HG02970 (cell line): ENCODE measurements around the gene ELN.

Experiments
- ATAC-seq: cut with Tn5 transposase; IDR thresholded peaks from one replicate; pipeline ENCODE4 v1.9.1; 2021; ENCODE audit warnings: mild to moderate bottlenecking, moderate library complexity, moderate number of reproducible peaks; ENCODE audit not compliant: unreplicated experiment, low FRiP score

Gene ELN

DNA sequence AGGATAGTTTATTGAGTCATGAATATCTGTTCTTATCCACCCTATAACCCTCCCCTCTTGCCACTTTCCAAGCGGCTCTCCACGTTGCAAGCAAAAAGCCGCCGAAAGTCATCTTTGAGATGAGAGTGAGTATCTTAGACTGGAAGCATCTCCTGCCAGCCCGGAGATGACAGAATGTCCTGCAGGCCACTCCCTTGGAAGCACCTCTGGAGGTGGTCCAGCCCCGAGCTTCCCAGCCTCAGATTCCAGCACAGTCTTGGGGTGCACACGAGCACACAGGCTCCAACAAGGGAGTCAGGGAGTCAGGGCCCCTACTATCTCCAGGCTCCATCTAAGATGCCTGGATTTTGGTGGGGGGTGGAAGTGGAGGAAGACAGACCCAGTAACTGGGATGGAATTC, 5.5 kb upstream of the ELN start:
- ATAC-seq, result no peak

DNA sequence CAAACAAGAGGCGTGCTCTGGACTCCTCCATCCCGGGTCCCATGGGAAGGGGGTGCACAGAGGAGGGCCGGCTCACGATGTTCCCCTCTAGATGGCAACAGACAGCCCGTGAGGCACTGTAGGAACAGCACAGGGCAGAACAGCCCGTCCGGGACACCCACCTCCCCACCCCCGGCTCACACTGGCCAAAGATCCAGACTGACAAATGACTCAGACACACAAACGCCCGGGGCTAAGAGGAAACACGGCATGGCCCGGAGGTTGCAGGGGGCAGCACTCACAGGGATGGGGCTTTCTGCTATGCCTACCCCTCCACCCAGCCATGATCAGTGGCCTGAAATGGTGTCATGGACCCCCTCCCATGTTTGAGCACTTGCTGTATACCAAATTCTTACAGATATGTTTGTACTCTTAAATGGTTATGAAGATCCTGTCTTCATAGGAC, 4.9 kb upstream of the ELN start:
- no peak for ATAC-seq

DNA sequence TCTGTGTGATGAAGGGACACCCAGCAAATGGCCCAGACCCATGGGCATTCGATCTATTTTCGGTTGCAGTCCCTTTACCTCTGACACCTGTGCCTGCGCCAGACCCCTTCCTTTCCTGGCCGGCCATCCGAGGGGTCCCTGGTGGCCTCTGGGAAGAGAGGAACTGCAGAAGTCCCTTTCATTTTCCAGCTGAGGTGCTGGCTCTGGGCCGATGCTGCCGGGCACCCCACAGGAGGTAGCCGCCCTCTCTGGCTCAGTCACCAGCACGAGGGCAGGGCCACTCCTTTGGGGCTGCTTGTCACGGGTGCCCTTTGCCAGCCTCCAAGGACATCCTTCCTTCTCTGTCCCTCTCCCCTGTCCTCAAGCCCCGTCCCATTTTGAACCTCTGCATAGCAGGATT, 4.2 kb upstream of the ELN start:
- no peak for ATAC-seq

DNA sequence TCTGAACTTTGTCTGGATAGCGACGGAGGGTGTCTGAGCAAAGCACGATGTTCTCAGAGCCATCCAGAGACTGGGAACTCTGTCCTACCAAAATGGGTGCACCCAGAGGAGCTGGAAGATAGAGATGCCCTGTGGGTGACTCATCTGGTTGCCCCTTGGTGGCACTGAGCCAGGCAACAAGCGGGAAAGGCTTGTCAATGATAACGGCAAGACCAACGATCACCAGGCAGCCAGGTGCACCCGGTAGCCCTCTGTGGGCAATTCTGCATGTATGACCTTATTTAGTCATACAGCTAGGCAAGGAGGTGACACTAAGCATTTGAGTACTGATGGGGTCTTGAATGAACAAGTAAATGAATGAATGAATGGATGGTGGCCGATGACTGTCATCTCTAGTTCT, 2.8 kb upstream of the ELN start:
- no peak for ATAC-seq

DNA sequence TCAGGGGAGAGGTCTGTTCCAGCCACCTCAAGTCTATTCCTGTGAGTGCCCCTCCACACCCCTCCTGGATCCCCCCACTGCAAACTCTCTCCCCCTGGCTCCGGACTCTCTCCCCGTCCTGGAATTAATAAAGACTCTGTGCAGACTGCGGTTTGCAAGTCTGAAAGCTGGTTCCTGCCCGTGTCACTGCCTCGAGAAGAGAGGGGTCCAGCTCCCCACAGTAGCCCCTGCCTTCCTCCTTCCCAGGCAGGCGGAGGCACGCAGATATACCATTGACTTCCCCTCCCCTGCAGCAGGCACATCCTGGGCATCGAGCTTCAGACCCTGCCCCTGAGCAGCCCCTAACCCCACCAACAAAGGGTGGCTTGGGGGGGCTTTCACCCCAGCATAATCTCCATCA, 2.2 kb upstream of the ELN start:
- no peak for ATAC-seq

DNA sequence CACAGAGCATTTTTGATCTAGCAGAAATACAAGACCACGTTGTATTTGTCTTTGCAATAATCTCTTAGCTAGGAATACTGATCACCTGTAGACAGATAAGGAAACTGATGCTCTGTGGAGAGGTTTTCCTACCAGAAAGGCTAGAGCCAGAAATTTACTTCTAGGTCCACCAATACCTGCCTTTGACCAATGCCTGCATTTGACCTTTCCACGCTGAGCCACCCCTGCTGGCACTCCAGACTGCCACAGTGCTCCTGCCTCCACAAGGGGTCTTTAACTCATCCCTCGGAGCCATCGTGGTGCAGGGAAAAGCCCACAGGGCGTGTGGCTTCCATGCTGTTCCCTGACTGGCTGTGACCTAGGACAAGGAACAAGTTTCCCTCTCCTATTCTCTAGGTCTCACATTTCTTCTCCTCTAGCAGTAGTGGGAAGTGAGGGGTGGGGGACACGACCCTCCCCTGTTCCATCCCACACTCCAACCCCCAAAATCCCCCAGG, 1.5 kb upstream of the ELN start:
- no peak for ATAC-seq

DNA sequence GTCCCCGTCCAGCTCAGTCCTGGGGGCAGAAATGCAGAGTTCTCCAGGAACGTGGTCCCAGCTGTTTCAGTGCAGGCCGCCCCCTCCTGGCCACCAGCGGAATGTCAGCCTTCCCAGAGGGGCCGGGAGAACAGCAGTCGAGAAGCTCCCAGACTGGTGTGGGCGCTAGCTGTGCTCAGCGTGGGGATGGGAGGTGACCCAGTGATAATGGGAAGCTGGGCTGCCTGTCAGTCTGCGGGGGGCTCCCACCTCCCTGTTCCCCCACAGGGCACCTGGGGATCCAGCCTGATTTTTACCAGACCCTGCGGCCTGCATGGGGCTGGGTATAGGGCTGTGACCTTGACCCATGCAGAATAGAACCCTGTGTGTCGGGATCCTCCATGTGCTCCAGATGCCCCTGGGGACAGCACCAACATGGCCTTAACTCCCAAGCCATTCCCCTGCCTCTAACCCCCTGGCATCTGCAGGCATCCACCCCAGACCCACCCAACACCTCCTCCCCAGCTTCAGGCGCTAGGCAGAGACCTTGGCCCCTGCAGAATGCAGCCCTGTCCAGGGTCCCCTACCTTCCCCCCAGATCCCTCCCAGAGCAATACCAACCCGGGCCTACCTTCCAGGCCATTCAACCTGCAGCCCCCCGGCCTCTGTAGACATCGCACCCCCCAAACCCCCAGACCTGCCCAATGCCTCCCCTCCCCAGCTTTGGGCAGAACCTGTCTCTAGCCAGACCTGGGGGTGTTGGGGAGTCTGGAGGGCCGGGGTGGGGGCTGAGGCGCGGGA, 880 bp upstream of the ELN start:
- ATAC-seq, result no peak

DNA sequence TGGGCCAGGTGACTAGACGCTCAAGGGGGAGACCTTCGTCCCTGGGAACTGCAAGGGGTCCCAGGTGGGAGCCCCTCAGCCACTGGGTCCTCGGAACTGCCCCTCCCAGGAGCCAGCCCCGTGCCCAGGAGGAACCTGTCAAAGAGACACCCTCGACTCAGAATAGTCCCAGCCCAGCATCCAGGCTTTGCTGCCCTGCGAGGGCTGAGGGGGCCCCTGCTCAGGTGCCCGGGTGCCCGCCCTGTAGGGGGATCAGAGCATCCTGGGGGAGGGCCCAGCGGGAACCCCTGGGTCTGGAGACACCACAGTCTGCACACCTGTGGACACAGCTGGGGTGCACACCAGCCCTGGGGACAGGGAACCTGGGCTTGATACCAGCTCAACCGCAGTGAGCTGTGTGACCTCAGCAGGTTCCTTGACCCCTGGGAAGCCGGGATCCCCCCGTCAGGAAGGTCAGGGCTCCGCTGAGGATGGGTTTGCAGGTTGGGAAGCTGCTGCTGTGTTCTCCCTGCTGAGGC, 407 bp downstream of the ELN start:
- ATAC-seq, result no peak

DNA sequence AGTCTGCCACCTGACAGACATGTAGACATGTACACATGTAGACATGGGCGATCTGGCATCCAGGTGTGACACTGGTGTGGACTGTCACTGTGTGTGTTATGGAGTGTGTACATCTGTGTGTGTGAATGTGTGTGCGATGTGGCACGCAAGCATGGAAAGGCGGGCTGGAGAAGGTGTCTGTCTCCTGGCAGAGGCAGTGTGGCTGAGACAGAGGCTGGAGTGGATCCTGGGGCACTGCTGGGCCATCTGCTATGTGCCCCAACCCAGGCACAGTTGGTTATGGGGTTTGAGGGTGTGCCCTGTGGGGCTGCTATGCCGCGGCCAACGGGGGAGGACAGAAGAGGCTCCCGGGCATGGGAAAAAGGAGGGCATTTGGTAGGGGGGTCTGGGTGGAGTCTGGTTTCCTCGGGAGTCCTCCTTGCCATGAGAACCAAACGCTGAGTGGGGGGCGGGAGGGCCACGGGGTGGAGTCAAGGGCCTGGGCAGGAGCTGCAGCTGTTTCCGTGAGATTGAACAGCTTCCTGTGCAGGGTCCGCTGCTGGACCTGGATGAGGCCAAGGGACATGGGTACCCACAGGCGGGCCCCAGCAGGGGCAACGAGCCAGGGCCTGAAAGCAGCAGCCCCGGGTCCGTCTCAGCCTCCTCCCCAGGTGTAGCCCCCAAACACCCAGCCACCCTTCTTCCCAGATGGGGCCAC, 1.3 kb downstream of the ELN start:
- no peak for ATAC-seq

DNA sequence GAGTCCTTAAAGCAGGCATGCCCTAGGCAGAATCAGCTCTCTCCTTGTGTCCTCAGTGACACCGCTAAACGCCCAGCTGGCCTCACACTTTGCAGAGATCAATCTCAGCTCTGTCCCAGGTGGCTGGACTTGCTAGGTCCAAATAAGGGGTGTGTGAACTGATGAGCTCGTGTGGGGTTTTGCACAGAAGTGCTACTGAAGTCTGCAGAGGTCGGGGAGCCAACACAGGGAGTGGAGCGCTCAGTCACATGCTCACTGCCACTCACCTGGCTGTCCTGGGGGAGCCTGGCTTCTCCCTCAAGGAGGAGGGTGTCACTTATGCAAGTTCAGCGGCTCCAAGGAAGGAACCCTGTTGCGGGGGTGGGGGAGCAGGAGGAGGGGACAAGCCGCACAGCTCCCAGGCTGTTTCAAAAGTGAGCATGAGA, 2.0 kb downstream of the ELN start:
- no peak for ATAC-seq

DNA sequence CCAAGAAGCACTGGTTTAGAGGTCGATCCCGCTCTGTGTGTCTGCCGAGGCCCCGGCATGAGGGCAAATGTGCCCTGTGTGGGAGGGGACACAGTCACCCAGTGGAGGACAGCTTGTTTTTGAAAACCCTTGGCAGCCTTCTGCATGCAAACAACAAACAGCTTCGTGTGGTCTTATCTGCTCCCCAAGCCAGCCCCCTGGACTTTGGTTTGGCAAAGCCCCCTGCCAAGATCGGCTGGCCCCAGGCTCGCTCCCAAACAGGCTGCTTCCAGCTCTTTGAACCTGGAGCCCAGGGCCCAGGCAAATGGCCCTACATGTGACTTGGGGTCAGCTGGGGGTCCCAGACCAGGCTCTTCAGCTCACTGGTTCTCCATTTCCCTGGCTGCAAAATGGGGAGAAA, 2.9 kb downstream of the ELN start:
- no peak for ATAC-seq

DNA sequence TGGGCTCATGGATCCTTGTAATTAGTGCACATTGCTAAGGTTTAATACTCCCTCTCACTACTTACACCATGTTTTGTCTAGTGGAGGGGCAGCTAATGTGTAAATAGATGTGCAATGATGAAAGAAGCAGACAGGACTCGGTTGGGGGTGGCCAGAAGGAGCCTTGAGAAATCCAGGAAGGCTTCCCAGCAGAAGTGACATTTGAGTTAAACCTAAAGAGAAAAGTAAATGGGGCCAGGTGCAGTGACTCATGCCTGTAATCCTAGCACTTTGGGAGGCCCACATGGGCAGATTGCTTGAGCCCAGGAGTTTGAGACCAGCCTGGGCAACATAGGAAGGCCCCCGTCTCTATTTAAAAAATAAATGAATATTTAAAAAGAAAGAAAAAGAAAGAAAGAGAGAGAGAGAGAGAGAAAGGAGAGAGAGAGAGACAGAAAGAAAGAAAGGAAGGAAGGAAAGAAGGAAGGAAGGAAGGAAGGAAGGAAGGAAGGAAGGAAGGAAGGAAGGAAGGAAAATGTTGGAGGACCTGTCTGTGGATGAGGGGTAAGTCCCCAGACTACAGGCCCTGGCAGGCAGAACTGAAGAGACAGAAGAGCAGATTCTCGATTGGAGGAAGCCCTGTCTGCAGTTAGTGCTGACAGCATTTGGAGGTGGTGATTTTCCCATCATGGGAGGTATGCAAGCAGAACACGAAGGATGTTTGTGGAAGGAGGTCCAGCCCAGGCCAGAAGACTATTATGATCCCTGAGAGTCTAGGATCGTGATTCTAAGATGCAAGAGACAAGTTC, 3.6 kb downstream of the ELN start:
- no peak for ATAC-seq

DNA sequence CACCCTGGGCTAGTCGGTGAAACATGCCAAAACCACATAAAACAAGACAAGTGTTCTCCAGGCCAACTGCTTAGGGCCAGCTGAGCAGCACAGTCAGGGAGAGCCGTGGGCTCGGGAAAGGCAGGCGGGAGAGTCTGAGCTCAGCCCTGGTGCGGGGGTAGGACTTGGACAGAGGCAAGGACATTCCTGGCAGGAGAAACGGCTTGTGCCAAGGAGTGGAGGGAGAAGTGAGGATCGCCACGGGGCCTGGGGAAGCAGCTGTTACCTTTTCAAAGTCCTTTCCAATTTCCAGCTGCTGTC, 4.2 kb downstream of the ELN start:
- ATAC-seq, result no peak

DNA sequence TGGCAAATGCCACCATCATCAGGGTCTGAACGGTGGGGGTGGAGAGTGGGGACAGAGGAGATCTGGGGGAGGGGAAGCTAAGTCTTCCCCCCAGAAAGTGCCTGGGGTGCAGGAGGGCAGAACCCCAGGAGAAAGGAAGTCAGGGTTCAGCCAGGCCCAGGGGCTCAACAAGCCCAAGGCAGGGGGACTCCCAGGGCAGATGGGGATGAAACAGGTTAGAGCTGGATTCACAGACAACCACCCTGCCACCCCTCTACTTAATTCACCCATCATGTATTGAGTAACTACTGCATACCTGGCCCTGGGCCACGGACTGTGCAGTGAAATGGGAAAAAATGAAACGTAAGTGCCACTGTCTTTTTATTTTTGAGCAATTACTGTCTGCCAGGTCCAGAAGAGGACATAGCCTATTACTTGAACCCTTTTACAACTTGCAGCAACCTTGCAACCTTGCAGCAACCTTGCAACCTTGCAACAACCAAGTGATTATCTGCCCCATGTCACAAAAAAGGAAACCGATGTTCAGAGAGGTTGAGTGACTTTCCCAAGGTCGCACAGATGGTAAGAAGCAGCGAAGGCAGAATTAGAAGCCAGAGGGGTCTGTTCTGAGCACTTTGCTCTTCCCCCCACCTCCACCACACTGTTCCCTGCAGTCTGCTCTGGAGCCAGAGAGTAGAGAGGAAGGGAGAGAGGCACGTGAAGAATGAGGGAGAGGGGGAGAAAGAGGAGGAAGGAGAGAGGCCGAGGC, 4.8 kb downstream of the ELN start:
- ATAC-seq, result no peak

DNA sequence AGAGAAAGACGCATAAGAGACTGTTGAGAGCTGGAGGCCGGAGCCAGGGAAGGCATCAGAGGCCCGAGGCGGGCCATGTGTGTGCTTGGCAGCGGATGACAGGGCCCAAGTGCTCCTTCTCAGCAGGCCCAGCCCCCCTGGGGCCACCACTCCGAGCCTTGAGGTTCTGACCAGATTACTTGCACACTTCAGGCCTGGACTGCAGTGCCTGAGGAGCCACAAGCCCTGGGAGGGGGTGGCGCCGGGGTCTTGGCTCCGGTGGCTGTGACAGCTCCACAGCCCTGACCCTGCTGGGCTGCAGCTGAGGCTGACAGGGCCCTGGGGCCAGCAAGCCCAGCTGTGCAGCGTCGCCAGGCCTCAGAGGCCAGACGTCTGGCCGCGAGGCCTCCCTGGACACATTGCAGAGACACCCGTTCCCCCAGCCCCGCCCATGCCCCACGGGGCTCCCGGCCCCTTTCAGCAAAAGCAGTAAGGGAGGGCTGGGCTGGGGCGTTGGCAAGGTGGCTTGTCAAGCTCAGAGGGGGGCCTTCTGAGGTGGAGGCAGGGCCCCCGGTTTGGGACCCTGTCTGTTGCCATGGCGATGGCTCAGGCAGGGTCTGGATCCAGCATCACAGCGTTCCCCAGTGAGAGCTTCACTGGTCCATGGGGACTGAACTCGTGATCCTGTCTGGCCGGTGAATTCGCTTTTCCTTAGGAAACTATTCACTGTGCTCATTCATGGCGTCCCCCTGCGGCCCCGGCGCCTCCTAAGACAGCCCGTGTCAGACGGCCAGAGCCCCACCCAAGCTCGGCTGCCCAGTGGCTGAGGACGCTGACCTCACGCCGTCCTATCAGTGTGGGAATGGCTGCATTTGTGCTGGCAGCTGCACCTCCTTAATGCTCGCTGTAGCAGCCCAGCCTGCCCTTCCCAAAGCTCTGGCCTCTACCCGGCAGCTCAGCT, 5.7 kb downstream of the ELN start:
- ATAC-seq, result no peak

DNA sequence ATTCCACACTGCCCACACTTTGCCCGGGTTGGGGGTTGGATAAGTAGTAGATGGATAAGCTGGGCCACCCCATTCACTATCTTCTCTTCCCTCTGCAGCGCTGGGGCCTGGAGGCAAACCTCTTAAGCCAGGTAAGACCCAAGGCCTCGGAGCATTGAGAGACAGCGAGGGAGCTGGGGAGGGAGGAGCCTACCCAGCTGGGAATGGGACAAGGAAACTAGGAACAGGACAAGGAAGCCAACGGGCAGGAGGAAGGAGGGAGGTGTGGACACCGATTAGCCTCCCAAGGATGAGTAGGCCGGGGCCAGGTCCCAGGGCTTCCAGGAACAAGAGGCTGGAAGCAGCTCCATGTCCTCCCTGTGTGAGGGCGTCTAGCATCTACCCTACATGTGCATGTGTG, 9.6 kb downstream of the ELN start:
- ATAC-seq, result no peak

DNA sequence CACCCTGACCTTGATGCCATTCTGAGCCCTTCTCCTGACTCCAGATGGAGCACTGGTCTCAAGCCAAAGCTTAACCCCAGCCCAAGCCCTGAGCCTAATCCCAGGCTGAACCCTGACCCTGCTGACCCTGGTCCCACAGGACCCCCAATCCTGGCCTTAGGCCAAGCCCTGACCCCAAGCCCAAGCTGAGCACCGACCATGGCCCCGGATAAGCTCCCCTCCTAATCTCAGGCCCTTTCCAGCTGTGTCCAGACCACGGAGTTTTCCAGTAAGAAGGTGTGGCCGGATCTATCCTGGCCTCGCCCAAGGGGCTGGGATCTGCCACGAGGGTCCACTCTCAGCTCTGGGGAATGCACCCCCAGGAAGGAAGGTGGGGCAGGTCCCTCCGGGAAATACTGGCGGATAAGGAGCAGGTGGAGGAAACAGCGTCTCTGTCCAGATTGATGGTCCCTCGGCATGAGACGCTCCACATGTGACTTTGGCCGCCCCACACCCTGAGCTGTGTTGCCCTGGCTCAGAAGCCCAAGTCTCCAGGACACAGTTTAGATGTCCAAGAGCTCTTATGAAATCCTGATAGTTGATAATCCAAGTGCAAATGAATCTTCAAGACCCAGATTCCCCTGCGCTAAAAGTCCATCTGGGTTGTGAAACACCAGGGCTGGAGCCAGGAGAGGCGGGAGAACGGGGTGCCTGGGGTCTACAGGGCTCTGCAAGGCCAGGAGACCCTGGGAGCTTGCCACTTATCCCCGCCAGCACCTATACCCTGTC, 10.4 kb downstream of the ELN start:
- no peak for ATAC-seq

DNA sequence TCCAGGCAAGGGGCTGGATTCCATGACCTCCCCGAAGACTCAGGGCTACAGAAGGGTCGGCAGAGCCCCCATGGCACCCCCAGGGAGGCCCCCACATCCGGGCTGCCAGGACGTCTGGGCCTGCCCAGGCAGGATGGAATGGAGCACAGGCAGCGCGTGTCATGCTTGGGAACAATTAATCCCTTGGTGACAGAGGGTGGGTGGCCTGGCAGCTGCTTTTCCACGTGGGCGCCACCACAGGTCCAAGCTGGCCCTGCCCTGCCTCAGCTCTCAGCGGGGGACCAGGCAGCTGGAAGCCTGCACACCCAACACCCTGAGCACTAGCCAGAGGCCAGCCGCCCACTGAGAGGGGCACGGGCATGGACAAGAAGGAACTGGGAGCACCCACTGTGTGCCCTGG, 11.4 kb downstream of the ELN start:
- no peak for ATAC-seq
